ENCODE results near the gene SNX8.

SNX8 gene

GRCh38 chr7:2212906-2213305, 101.3 kb downstream of the SNX8 start:
- TF ChIP-seq CTCF (IDR thresholded peaks at IDR 0.05; ENCODE audit: insufficient read depth, low read depth, low read length, missing control alignments): no peak
- no peak overlapping the region for H3K4me3 ChIP-seq (ENCODE audit: low read length)
- no peak for DNase-seq (ENCODE audit: low read depth)

- no peak overlapping the region for H3K4me3 ChIP-seq (ENCODE audit: low read length)
- no peak for TF ChIP-seq CTCF (IDR thresholded peaks at IDR 0.05; ENCODE audit: insufficient read depth, low read depth, low read length, missing control alignments)
- no peak for DNase-seq (ENCODE audit: low read depth)
Observed at GRCh38 chr7:2211926-2212325, 102.3 kb downstream of the SNX8 start.

- DNase-seq (ENCODE audit: low read depth): no peak
- TF ChIP-seq CTCF (IDR thresholded peaks at IDR 0.05; ENCODE audit: insufficient read depth, low read depth, low read length, missing control alignments): no peak
- H3K4me3 ChIP-seq (ENCODE audit: low read length): no peak overlapping the region
Observed at GRCh38 chr7:2211259-2211880, 102.9 kb downstream of the SNX8 start.

GRCh38 chr7:2210551-2211258, 103.5 kb downstream of the SNX8 start:
- no peak overlapping the region for H3K4me3 ChIP-seq (ENCODE audit: low read length)
- no peak for DNase-seq (ENCODE audit: low read depth)
- TF ChIP-seq CTCF (IDR thresholded peaks at IDR 0.05; ENCODE audit: insufficient read depth, low read depth, low read length, missing control alignments): no peak

- no peak for TF ChIP-seq CTCF (IDR thresholded peaks at IDR 0.05; ENCODE audit: insufficient read depth, low read depth, low read length, missing control alignments)
- DNase-seq (ENCODE audit: low read depth): no peak
- H3K4me3 ChIP-seq (ENCODE audit: low read length): no peak overlapping the region
Observed at GRCh38 chr7:2209961-2210323, 104.3 kb downstream of the SNX8 start.

- TF ChIP-seq CTCF (IDR thresholded peaks at IDR 0.05; ENCODE audit: insufficient read depth, low read depth, low read length, missing control alignments): peak; percentile 74
- no peak overlapping the region for H3K4me3 ChIP-seq (ENCODE audit: low read length)
- DNase-seq (ENCODE audit: low read depth): peak; percentile 58
Observed at GRCh38 chr7:2209146-2209960, 104.9 kb downstream of the SNX8 start.
